GM12892 (cell line): ENCODE results near the gene GREB1L.

Experiments
- POLR2A ChIP-seq: IDR thresholded peaks from 2 replicates; pipeline ENCODE4 v1.6.1; 2011; ENCODE audit warnings: low read depth, low read length, control low read depth
- POLR2AphosphoS5 ChIP-seq: IDR thresholded peaks from 2 replicates; pipeline ENCODE4 v1.6.1; 2011; ENCODE audit warnings: low read depth, low read length, control low read depth
- TAF1 ChIP-seq: IDR thresholded peaks from 2 replicates; pipeline ENCODE4 v1.6.1; 2011; ENCODE audit warnings: low read depth, mild to moderate bottlenecking, control low read depth, low read length, borderline replicate concordance

DNA sequence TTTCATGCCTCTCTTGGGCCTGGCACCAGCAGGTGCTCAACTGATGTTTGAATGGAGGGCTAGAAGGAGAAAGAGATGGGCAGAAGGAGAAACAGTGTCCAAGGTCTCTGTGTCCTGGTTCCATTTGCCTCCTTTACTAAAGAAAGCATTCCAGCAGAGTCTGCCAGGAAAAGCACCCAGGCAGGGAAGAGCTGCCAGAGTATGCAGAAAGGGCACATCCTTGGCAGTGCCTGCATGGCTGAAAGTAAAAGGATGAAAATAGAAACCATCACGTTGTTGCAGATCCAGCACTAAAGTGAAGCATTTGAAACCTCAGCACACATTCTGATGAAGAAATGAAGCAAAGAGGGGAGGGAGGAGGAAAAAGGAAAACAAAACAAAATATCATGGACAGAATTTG is 216.3 kb downstream of the GREB1L start:
- no peak for TF ChIP-seq POLR2A
- no peak for TF ChIP-seq POLR2AphosphoS5
- TF ChIP-seq TAF1, result no peak
